NCI-H1417 treated with DMSO at 0.1 percent for 48 hours (cell line): ENCODE measurements around the gene OR13J1.
"Not testable (repeated sequence)": the region's sequence is repeated elsewhere in the genome, so short reads cannot be mapped to it uniquely, and the experiment has no call there.

Source experiments
- DNase-seq: peaks from one replicate; lab custom pipeline; 2025; lab: John Stamatoyannopoulos, UW

Gene OR13J1

GRCh38 chr9:35870351-35870923 is at the start of gene OR13J1:
OR13J1 (minus strand) TSS chr9:35870401; CDS start chr9:35870401, 0 bp downstream.
- no peak for DNase-seq

GRCh38 chr9:35919212-35920008 is 49.2 kb upstream of the OR13J1 start:
- no peak for DNase-seq

GRCh38 chr9:35918780-35919179 is 48.6 kb upstream of the OR13J1 start:
- DNase-seq: no peak

GRCh38 chr9:35917261-35917660 is 47.1 kb upstream of the OR13J1 start:
- DNase-seq: no peak

- DNase-seq: no peak
Observed at GRCh38 chr9:35915681-35916294, 45.6 kb upstream of the OR13J1 start.

- no peak for DNase-seq
Observed at GRCh38 chr9:35914301-35914807, 44.2 kb upstream of the OR13J1 start.

GRCh38 chr9:35913429-35913828 is 43.2 kb upstream of the OR13J1 start:
- not testable (repeated sequence) for DNase-seq

GRCh38 chr9:35912791-35913400 is 42.7 kb upstream of the OR13J1 start:
- DNase-seq: no peak

GRCh38 chr9:35911690-35912089 is 41.5 kb upstream of the OR13J1 start:
- DNase-seq: no peak

GRCh38 chr9:35910613-35911359 is 40.6 kb upstream of the OR13J1 start:
- no peak for DNase-seq

- no peak for DNase-seq
Observed at GRCh38 chr9:35909687-35910612, 39.7 kb upstream of the OR13J1 start.

- no peak for DNase-seq
Observed at GRCh38 chr9:35909274-35909673, 39.1 kb upstream of the OR13J1 start, which contains the start of gene SPAAR. SPAAR (plus strand) TSS chr9:35909490; CDS start chr9:35910464, 974 bp downstream.

GRCh38 chr9:35908504-35909125 is 38.4 kb upstream of the OR13J1 start:
- DNase-seq: no peak

- no peak for DNase-seq
Observed at GRCh38 chr9:35907711-35908503, 37.7 kb upstream of the OR13J1 start.

GRCh38 chr9:35906923-35907699 is 36.9 kb upstream of the OR13J1 start:
- DNase-seq: no peak

- no peak for DNase-seq
Observed at GRCh38 chr9:35905912-35906679, 35.9 kb upstream of the OR13J1 start, which contains the start of gene HRCT1. HRCT1 (plus strand) TSS chr9:35906202; CDS start chr9:35906288, 86 bp downstream.

GRCh38 chr9:35905051-35905781 is 35.0 kb upstream of the OR13J1 start:
- DNase-seq: no peak
